HG02571 (cell line): Measurements from ENCODE around the gene TPPP3.

Experiments used
- ATAC-seq: cut with Tn5 transposase; IDR thresholded peaks from one replicate; pipeline ENCODE4 v1.9.1; 2021; ENCODE audit warnings: mild to moderate bottlenecking, moderate library complexity; ENCODE audit not compliant: unreplicated experiment

Gene TPPP3

DNA sequence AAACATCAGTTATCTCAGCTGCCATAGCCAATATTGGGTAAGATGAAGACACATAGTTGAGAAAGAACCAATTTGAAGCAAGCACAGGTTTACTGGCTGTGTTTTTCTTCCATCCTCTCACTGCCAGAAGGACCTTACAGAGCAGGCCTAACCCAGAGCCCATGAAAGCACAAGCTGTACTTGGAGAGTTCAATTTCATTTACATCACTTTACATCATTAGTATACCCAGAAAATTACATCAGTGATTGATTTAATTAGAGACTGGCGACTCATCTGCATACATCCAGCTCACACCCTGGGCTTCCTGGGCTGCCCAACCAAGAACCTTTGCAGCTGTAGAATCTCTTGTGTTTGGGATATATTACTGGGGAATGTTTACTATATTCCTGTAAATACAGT, 43.0 kb downstream of the TPPP3 start:
- no peak for ATAC-seq

DNA sequence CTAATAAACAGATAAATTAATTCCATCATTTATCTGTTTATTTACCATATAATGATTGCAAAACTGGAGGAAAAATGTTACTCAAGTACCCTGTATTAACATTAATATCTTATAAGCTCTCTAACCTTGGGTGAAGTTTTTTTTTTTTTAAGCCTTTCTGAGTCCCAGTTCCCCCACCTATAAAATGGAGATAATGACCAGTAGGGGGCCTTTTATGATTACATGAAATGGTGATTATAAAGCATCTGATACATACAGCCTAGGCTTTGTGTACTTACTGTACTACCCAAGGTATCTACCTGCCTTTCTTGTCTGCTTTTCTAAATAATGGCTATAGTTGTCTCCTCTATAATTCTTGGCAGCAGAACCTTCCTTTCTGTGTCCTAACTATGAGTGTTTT, 44.1 kb downstream of the TPPP3 start:
- no peak for ATAC-seq

DNA sequence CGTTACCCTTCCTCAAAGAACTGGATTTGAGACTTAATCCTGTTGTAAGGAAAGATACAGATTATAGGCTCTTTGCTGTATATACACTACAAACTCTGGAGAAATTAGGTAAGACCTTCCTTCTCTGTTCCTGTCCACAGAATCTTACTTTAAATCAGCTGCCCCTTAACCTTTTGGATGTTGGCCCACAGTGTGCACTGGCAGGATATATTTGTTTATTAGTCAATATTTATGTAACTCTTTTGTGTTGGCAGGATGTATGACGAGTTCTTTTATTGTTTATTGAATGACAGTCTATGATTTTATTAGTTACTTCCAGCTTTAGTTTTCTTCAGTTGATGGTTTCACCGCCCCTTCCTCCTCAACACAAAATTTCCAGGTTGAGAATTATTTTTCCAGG, 47.0 kb downstream of the TPPP3 start:
- no peak for ATAC-seq

- ATAC-seq: no peak
These were observed 47.9 kb downstream of the TPPP3 start for GRCh38 chr16:67345401-67345800.

- ATAC-seq: no peak
These were observed 50.7 kb downstream of the TPPP3 start for GRCh38 chr16:67342616-67343015.

DNA sequence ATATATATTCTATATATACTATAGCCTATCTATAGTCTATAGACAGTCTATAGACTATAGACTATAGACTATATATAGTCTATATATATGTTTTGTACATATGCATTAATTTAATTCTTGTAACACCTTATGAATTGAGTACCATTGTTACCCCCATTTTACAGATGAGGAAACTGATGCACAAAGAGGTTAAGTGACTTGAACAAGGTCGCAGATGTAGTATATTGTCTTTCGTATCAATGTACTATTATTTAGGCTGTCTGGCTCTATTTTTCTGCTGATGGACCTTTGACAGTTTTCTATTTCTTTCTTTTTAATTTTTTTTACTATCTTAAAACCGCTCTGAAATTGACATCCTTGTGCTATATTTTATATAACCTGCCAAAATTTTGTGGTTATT, 52.0 kb downstream of the TPPP3 start:
- ATAC-seq: no peak
